Measurements from ENCODE around the gene MFAP2. TPM values are rescaled to one million over a fixed set of nuclear protein-coding genes. Genes with fewer than 3 reads are reported as not detected.

Gene MFAP2
- total RNA-seq, 4 donors from 2014 or later = 1.1 to 5.6 (median 3.5) TPM; not detected in 1

GRCh38 chr1:16978139-16978538 is 2.3 kb downstream of the MFAP2 start:
- in situ Hi-C loops (cut with MboI; ENCODE audit: low pct_ligation_motif_present in 1 of 4, low pct_unique_long_range_greater_than_20kb in 1 of 4, low sequenced_read_pairs in 3 of 4) = no loop called here
- no peak for DNase-seq
- 69 to 80% methylated on average over 1 to 4 of the region's 4 CpGs for WGBS, 2 donors (ENCODE audit: low coverage in 1 of 2)

GRCh38 chr1:16977377-16977776 is 3.0 kb downstream of the MFAP2 start:
- intact Hi-C loops (cut with DNase I; ENCODE audit: low total_unique reads) (no loop called here), in situ Hi-C loops (cut with MboI; ENCODE audit: low pct_ligation_motif_present in 1 of 4, low pct_unique_long_range_greater_than_20kb in 1 of 4, low sequenced_read_pairs in 3 of 4) (no loop called here)
- H3K27ac ChIP-seq = no peak overlapping the region
- 87% methylated on average over 4 of the region's 5 CpGs; no CpG with 5 or more reads in 1 of the 2 donors for WGBS, 2 donors (ENCODE audit: low coverage in 1 of 2)
- DNase-seq = no peak
- H3K36me3 ChIP-seq = no peaks in the 10 kb centered on the region
- H3K4me1 ChIP-seq = peaks cover 3 to 32% (median 15%) of the 10 kb centered on the region in 4 donors
- TF ChIP-seq CTCF (IDR thresholded peaks at IDR 0.05) = no peak
- no peak for TF ChIP-seq POLR2A (IDR thresholded peaks at IDR 0.05)
- H3K27me3 ChIP-seq = peaks cover 32% of the 10 kb centered on the region
- H3K4me3 ChIP-seq = no peak overlapping the region
- H3K9me3 ChIP-seq = no peaks in the 10 kb centered on the region

More at GRCh38 chr1:16978139-16978538, 2.3 kb downstream of the MFAP2 start:
- no peaks in the 10 kb centered on the region for H3K36me3 ChIP-seq
- TF ChIP-seq CTCF (IDR thresholded peaks at IDR 0.05) = no peak
- no peak for TF ChIP-seq POLR2AphosphoS5 (IDR thresholded peaks at IDR 0.05)
- TF ChIP-seq POLR2A (IDR thresholded peaks at IDR 0.05) = no peak
- no peak for TF ChIP-seq EP300 (IDR thresholded peaks at IDR 0.05; ENCODE audit: low read depth)
- intact Hi-C loops (cut with DNase I; ENCODE audit: low total_unique reads) = no loop called here
- H3K9me3 ChIP-seq = no peaks in the 10 kb centered on the region
- H3K27ac ChIP-seq = peak overlapping the region in 3 of 4 donors; percentile 31 to 80 (median 33)
- peaks cover 34% of the 10 kb centered on the region for H3K27me3 ChIP-seq
- H3K4me1 ChIP-seq = peaks cover 3 to 32% (median 15%) of the 10 kb centered on the region in 4 donors
- no peak overlapping the region for H3K4me3 ChIP-seq

- Histone ChIP-seq H3K27ac (no peak overlapping the region), H3K36me3 (no peaks in the 10 kb centered on the region), H3K4me3 (no peak overlapping the region), H3K27me3 (peaks cover 30% of the 10 kb centered on the region), H3K4me1 (peaks cover 3 to 32% (median 15%) of the 10 kb centered on the region in 4 donors), H3K9me3 (no peaks in the 10 kb centered on the region)
- TF ChIP-seq EP300 (IDR thresholded peaks at IDR 0.05; ENCODE audit: low read depth) (no peak), CTCF (IDR thresholded peaks at IDR 0.05) (no peak), POLR2AphosphoS5 (IDR thresholded peaks at IDR 0.05) (no peak), POLR2A (IDR thresholded peaks at IDR 0.05) (no peak)
- no peak for DNase-seq
- whole genome bisulfite sequencing, 2 donors (ENCODE audit: low coverage in 1 of 2) = 87% methylated on average over 16 of the region's 16 CpGs; no CpG with 5 or more reads in 1 of the 2 donors
- intact Hi-C loops (cut with DNase I; ENCODE audit: low total_unique reads) (no loop called here), in situ Hi-C loops (cut with MboI; ENCODE audit: low pct_ligation_motif_present in 1 of 4, low pct_unique_long_range_greater_than_20kb in 1 of 4, low sequenced_read_pairs in 3 of 4) (no loop called here)
These were observed 3.5 kb downstream of the MFAP2 start for GRCh38 chr1:16976966-16977365.

- H3K27me3 ChIP-seq = peaks cover 20% of the 10 kb centered on the region
- no peaks in the 10 kb centered on the region for H3K9me3 ChIP-seq
- TF ChIP-seq POLR2AphosphoS5 (IDR thresholded peaks at IDR 0.05) (no peak), EP300 (IDR thresholded peaks at IDR 0.05; ENCODE audit: low read depth) (no peak), POLR2A (IDR thresholded peaks at IDR 0.05) (no peak), CTCF (IDR thresholded peaks at IDR 0.05) (no peak)
- no peak for DNase-seq
- no peak overlapping the region for H3K4me3 ChIP-seq
- H3K4me1 ChIP-seq = peaks cover 3 to 32% (median 19%) of the 10 kb centered on the region in 4 donors
- WGBS, 2 donors (ENCODE audit: low coverage in 1 of 2) = 87% methylated on average over 14 of the region's 14 CpGs; no CpG with 5 or more reads in 1 of the 2 donors
- no peaks in the 10 kb centered on the region for H3K36me3 ChIP-seq
- intact Hi-C loops (cut with DNase I; ENCODE audit: low total_unique reads) = no loop called here
- H3K27ac ChIP-seq = no peak overlapping the region
- in situ Hi-C loops (cut with MboI; ENCODE audit: low pct_ligation_motif_present in 1 of 4, low pct_unique_long_range_greater_than_20kb in 1 of 4, low sequenced_read_pairs in 3 of 4) = no loop called here
These were observed 4.6 kb downstream of the MFAP2 start for GRCh38 chr1:16975838-16976237.
